Islet of Langerhans (tissue), 1 donor: ENCODE results near the gene RNF145.
A peak's percentile ranks its signal among the peaks of the same experiment; 100 is the strongest.

Source experiments
- FAIRE-seq: peaks from one replicate; lab custom pipeline; 2011; peaks lifted over from hg19 to GRCh38; lab: Jason Lieb, UNC

Gene RNF145

GRCh38 chr5:159218595-159219023 is 9.3 kb upstream of the RNF145 start:
- FAIRE-seq: no peak

GRCh38 chr5:159217236-159217635 is 7.9 kb upstream of the RNF145 start:
- no peak for FAIRE-seq

- FAIRE-seq: no peak
These were observed 7.1 kb upstream of the RNF145 start for GRCh38 chr5:159216454-159216853.

- FAIRE-seq: no peak
These were observed 6.5 kb upstream of the RNF145 start for GRCh38 chr5:159215886-159216285.

- no peak for FAIRE-seq
These were observed 5.3 kb upstream of the RNF145 start for GRCh38 chr5:159214486-159215271.

- no peak for FAIRE-seq
These were observed 3.5 kb upstream of the RNF145 start for GRCh38 chr5:159212657-159213462.

GRCh38 chr5:159211729-159212174 is 2.4 kb upstream of the RNF145 start:
- no peak for FAIRE-seq

GRCh38 chr5:159210846-159211245 is 1.5 kb upstream of the RNF145 start:
- no peak for FAIRE-seq

GRCh38 chr5:159210210-159210661 is 883 bp upstream of the RNF145 start:
- FAIRE-seq: no peak

- no peak for FAIRE-seq
These were observed 577 bp downstream of the RNF145 start for GRCh38 chr5:159208514-159209437.

GRCh38 chr5:159207686-159208513 is 1.5 kb downstream of the RNF145 start:
- FAIRE-seq: no peak

GRCh38 chr5:159207222-159207685 is 2.1 kb downstream of the RNF145 start:
- FAIRE-seq: peak; percentile 65

GRCh38 chr5:159206818-159207217 is 2.5 kb downstream of the RNF145 start:
- FAIRE-seq: no peak

GRCh38 chr5:159206368-159206767 is 3.0 kb downstream of the RNF145 start:
- no peak for FAIRE-seq

- FAIRE-seq: no peak
These were observed 6.0 kb downstream of the RNF145 start for GRCh38 chr5:159203351-159203750.

GRCh38 chr5:159202151-159202550 is 7.2 kb downstream of the RNF145 start:
- FAIRE-seq: no peak

- FAIRE-seq: no peak
These were observed 9.6 kb downstream of the RNF145 start for GRCh38 chr5:159199780-159200179.

GRCh38 chr5:159199225-159199624 is 10.1 kb downstream of the RNF145 start:
- FAIRE-seq: no peak

- FAIRE-seq: no peak
These were observed 11.0 kb downstream of the RNF145 start for GRCh38 chr5:159198063-159199036.

GRCh38 chr5:159195775-159196174 is 13.6 kb downstream of the RNF145 start:
- FAIRE-seq: no peak
